CD4-positive, alpha-beta memory T cell (primary cell): ENCODE results near the gene SDCCAG8. TPM values are rescaled to one million over a fixed set of nuclear protein-coding genes. Genes with fewer than 3 reads are reported as not detected.

Source experiments
- CTCF ChIA-PET: fragments of 350-600 bp; sonication (Branson Sonifier 250); formaldehyde crosslinking; loops from one replicate; lab custom pipeline; 2021; ENCODE audit warnings: inconsistent platforms; ENCODE audit not compliant: partially characterized antibody; lab: Charles Lee
- POLR2A ChIA-PET: fragments of 350-600 bp; sonication (Branson Sonifier 250); formaldehyde crosslinking; loops from one replicate; lab custom pipeline; 2021; ENCODE audit not compliant: partially characterized antibody; lab: Charles Lee
- DNase-seq, 5 donors: peaks; one replicate each; pipeline versions ENCODE4 v3.0.0 to v3.0.0-alpha.2; 2020 to 2022; ENCODE audit warnings: mixed read lengths in 1 of 5
- H3K27ac ChIP-seq: one replicate; pipeline ENCODE4 v1.7.0; 2013; ENCODE audit warnings: low read depth, low read length
- H3K27me3 ChIP-seq: 2 replicates; pipeline ENCODE4 v1.7.0; 2013; ENCODE audit warnings: mild to moderate bottlenecking, low read length, moderate library complexity; ENCODE audit not compliant: insufficient read depth
- H3K36me3 ChIP-seq: 2 replicates; pipeline ENCODE4 v1.7.0; 2013; ENCODE audit warnings: mild to moderate bottlenecking, low read length, moderate library complexity; ENCODE audit not compliant: insufficient read depth
- H3K4me1 ChIP-seq: 2 replicates; pipeline ENCODE4 v1.7.0; 2013; ENCODE audit warnings: mild to moderate bottlenecking, low read length, moderate library complexity; ENCODE audit not compliant: insufficient read depth
- H3K4me3 ChIP-seq, 2 donors: one replicate each; pipeline ENCODE4 v1.7.0; 2013; ENCODE audit warnings: low read length in 2 of 2, mild to moderate bottlenecking in 1 of 2
- H3K9me3 ChIP-seq, 2 donors: one replicate each; pipeline ENCODE4 v1.7.0; 2013; ENCODE audit warnings: low read length in 2 of 2, control low read depth in 1 of 2; ENCODE audit not compliant: control insufficient read depth in 1 of 2
- H3K27ac Mint-ChIP-seq, 7 donors: one replicate each; pipeline ENCODE4 v1.8.0; 2020 to 2021; ENCODE audit warnings: mixed read lengths in 7 of 7, mild to moderate bottlenecking in 6 of 7, inconsistent platforms in 3 of 7, moderate library complexity in 3 of 7
- H3K27me3 Mint-ChIP-seq, 2 donors: one replicate each; pipeline ENCODE4 v1.8.0; 2020 to 2021; ENCODE audit warnings: mixed read lengths in 2 of 2
- H3K36me3 Mint-ChIP-seq, 2 donors: one replicate each; pipeline ENCODE4 v1.8.0; 2020 to 2021; ENCODE audit warnings: mixed read lengths in 2 of 2, inconsistent platforms in 1 of 2, mild to moderate bottlenecking in 1 of 2
- H3K4me1 Mint-ChIP-seq, 4 donors: one replicate each; pipeline ENCODE4 v1.8.0; 2020 to 2021; ENCODE audit warnings: mixed read lengths in 4 of 4, mild to moderate bottlenecking in 1 of 4
- H3K4me3 Mint-ChIP-seq, 8 donors: one replicate each; pipeline ENCODE4 v1.8.0; 2020 to 2021; ENCODE audit warnings: mixed read lengths in 8 of 8, mild to moderate bottlenecking in 7 of 8, moderate library complexity in 6 of 8, inconsistent platforms in 3 of 8
- H3K9me3 Mint-ChIP-seq, 8 donors: one replicate each; pipeline ENCODE4 v1.8.0; 2020 to 2021; ENCODE audit warnings: mixed read lengths in 8 of 8, mild to moderate bottlenecking in 5 of 8, inconsistent platforms in 3 of 8, moderate library complexity in 1 of 8
- intact Hi-C: fragments of 100-400 bp; cut with micrococcal nuclease; formaldehyde crosslinking; loops from one replicate; pipeline ENCODE4 v1.15.1; 2023
- polyA plus RNA-seq, 2 donors: library from polyadenylated mRNA; unstranded; fragments of 300-500 nt; fragmentation: Illumina TruSeq; gene quantifications; one replicate each; pipeline ENCODE4 v1.2.3, GENCODE V29; 2021
- total RNA-seq, 2 experiments: library from RNA; stranded (reverse); gene quantifications; one replicate each; pipeline ENCODE4 v1.2.3, GENCODE V29; 2021

The SDCCAG8 gene
- total and polyA plus RNA-seq, 4 experiments from 2014 or later, result 19.0 to 35.7 (median 27.7) TPM

- Mint-ChIP-seq H3K36me3 (peaks cover 0 to 11% of the 10 kb centered on the region in 2 donors), H3K9me3 (no peaks in the 10 kb centered on the region), H3K4me1 (peaks cover 14 to 28% (median 21%) of the 10 kb centered on the region in 4 donors), H3K27me3 (no peaks in the 10 kb centered on the region), H3K4me3 (no peak overlapping the region), H3K27ac (peak overlapping the region in 1 of 7 donors; percentile 70)
- Histone ChIP-seq H3K27ac (no peak overlapping the region), H3K4me3 (no peak overlapping the region), H3K36me3 (no peaks in the 10 kb centered on the region), H3K9me3 (no peaks in the 10 kb centered on the region), H3K4me1 (peaks cover 14% of the 10 kb centered on the region), H3K27me3 (no peaks in the 10 kb centered on the region)
- DNase-seq, result no peak
- intact Hi-C loops, result no loop called here
- POLR2A ChIA-PET, result no interaction called here
- CTCF ChIA-PET, result no interaction called here
These were observed 5.5 kb downstream of the SDCCAG8 start for GRCh38 chr1:243261390-243261789.

- ChIA-PET POLR2A (no interaction called here), CTCF (no interaction called here)
- no peak for DNase-seq
- Mint-ChIP-seq H3K27me3 (no peaks in the 10 kb centered on the region), H3K4me3 (no peak overlapping the region), H3K9me3 (no peaks in the 10 kb centered on the region), H3K36me3 (peaks cover 4 to 17% of the 10 kb centered on the region in 2 donors), H3K27ac (no peak overlapping the region), H3K4me1 (peaks cover 17 to 24% (median 22%) of the 10 kb centered on the region in 4 donors)
- H3K36me3 ChIP-seq, result no peaks in the 10 kb centered on the region
- H3K4me3 ChIP-seq, result no peak overlapping the region
- H3K27me3 ChIP-seq, result no peaks in the 10 kb centered on the region
- no peak overlapping the region for H3K27ac ChIP-seq
- H3K4me1 ChIP-seq, result no peaks in the 10 kb centered on the region
- intact Hi-C loops, result no loop called here
- no peaks in the 10 kb centered on the region for H3K9me3 ChIP-seq
These were observed 8.9 kb downstream of the SDCCAG8 start for GRCh38 chr1:243264717-243265116.

GRCh38 chr1:243266231-243266630, 10.4 kb downstream of the SDCCAG8 start:
- H3K27me3 Mint-ChIP-seq, result no peaks in the 10 kb centered on the region
- DNase-seq, result no peak
- no peak overlapping the region for H3K27ac ChIP-seq
- H3K9me3 Mint-ChIP-seq, result no peaks in the 10 kb centered on the region
- no peaks in the 10 kb centered on the region for H3K27me3 ChIP-seq
- intact Hi-C loops, result no loop called here
- no peaks in the 10 kb centered on the region for H3K9me3 ChIP-seq
- H3K36me3 ChIP-seq, result no peaks in the 10 kb centered on the region
- no peak overlapping the region for H3K4me3 ChIP-seq
- no peak overlapping the region for H3K4me3 Mint-ChIP-seq
- H3K36me3 Mint-ChIP-seq, result peaks cover 13 to 19% of the 10 kb centered on the region in 2 donors
- ChIA-PET POLR2A (no interaction called here), CTCF (no interaction called here)
- peaks cover 14 to 18% (median 15%) of the 10 kb centered on the region in 4 donors for H3K4me1 Mint-ChIP-seq
- no peak overlapping the region for H3K27ac Mint-ChIP-seq
- no peaks in the 10 kb centered on the region for H3K4me1 ChIP-seq

- H3K4me3 Mint-ChIP-seq, result no peak overlapping the region
- Histone ChIP-seq H3K9me3 (no peaks in the 10 kb centered on the region), H3K27ac (no peak overlapping the region), H3K4me3 (no peak overlapping the region), H3K36me3 (no peaks in the 10 kb centered on the region), H3K4me1 (no peaks in the 10 kb centered on the region), H3K27me3 (no peaks in the 10 kb centered on the region)
- no peak for DNase-seq
- no peaks in the 10 kb centered on the region for H3K9me3 Mint-ChIP-seq
- peaks cover 17 to 18% of the 10 kb centered on the region in 2 donors for H3K36me3 Mint-ChIP-seq
- ChIA-PET CTCF (no interaction called here), POLR2A (no interaction called here)
- H3K27ac Mint-ChIP-seq, result peak overlapping the region in 1 of 7 donors; percentile 25
- no peaks in the 10 kb centered on the region for H3K27me3 Mint-ChIP-seq
- peaks cover 13 to 17% (median 15%) of the 10 kb centered on the region in 4 donors for H3K4me1 Mint-ChIP-seq
- intact Hi-C loops, result no loop called here
These were observed 11.6 kb downstream of the SDCCAG8 start for GRCh38 chr1:243267471-243267880.

- ChIA-PET CTCF (no interaction called here), POLR2A (interaction anchor here (1.0 kb wide), 1 partner anchor 13 kb away, joined by 3 read pairs; the partner anchor contains the start of gene CEP170)
- H3K27ac Mint-ChIP-seq, result peak overlapping the region in 1 of 7 donors; percentile 36
- H3K4me1 ChIP-seq, result no peaks in the 10 kb centered on the region
- H3K4me1 Mint-ChIP-seq, result peaks cover 12 to 16% (median 14%) of the 10 kb centered on the region in 4 donors
- H3K27ac ChIP-seq, result no peak overlapping the region
- H3K9me3 ChIP-seq, result no peaks in the 10 kb centered on the region
- no peak overlapping the region for H3K4me3 ChIP-seq
- no peak for DNase-seq
- H3K4me3 Mint-ChIP-seq, result no peak overlapping the region
- H3K27me3 Mint-ChIP-seq, result no peaks in the 10 kb centered on the region
- H3K27me3 ChIP-seq, result no peaks in the 10 kb centered on the region
- H3K9me3 Mint-ChIP-seq, result no peaks in the 10 kb centered on the region
- H3K36me3 Mint-ChIP-seq, result peaks cover 17 to 18% of the 10 kb centered on the region in 2 donors
- intact Hi-C loops, result no loop called here
- no peaks in the 10 kb centered on the region for H3K36me3 ChIP-seq
These were observed 12.2 kb downstream of the SDCCAG8 start for GRCh38 chr1:243267914-243268653.

GRCh38 chr1:243268751-243269460, 13.1 kb downstream of the SDCCAG8 start:
- Mint-ChIP-seq H3K4me1 (peaks cover 5 to 14% (median 13%) of the 10 kb centered on the region in 4 donors), H3K36me3 (peaks cover 23 to 25% of the 10 kb centered on the region in 2 donors), H3K4me3 (no peak overlapping the region), H3K9me3 (no peaks in the 10 kb centered on the region), H3K27me3 (no peaks in the 10 kb centered on the region), H3K27ac (peak overlapping the region in 2 of 7 donors; percentile 36 to 55)
- Histone ChIP-seq H3K36me3 (no peaks in the 10 kb centered on the region), H3K4me3 (no peak overlapping the region), H3K4me1 (no peaks in the 10 kb centered on the region), H3K27me3 (no peaks in the 10 kb centered on the region), H3K27ac (no peak overlapping the region), H3K9me3 (no peaks in the 10 kb centered on the region)
- CTCF ChIA-PET, result no interaction called here
- POLR2A ChIA-PET, result interaction anchor here (1.0 kb wide), 1 partner anchor 14 kb away, joined by 3 read pairs; the partner anchor contains the start of gene CEP170
- intact Hi-C loops, result no loop called here
- no peak for DNase-seq

- H3K27me3 ChIP-seq, result no peaks in the 10 kb centered on the region
- no peak for DNase-seq
- no peak overlapping the region for H3K27ac ChIP-seq
- no peaks in the 10 kb centered on the region for H3K27me3 Mint-ChIP-seq
- no peak overlapping the region for H3K27ac Mint-ChIP-seq
- H3K4me1 ChIP-seq, result no peaks in the 10 kb centered on the region
- intact Hi-C loops, result no loop called here
- H3K36me3 ChIP-seq, result no peaks in the 10 kb centered on the region
- H3K4me1 Mint-ChIP-seq, result peaks cover 5 to 14% (median 11%) of the 10 kb centered on the region in 4 donors
- peaks cover 26 to 27% of the 10 kb centered on the region in 2 donors for H3K36me3 Mint-ChIP-seq
- H3K9me3 ChIP-seq, result no peaks in the 10 kb centered on the region
- ChIA-PET CTCF (no interaction called here), POLR2A (no interaction called here)
- no peaks in the 10 kb centered on the region for H3K9me3 Mint-ChIP-seq
- no peak overlapping the region for H3K4me3 ChIP-seq
- no peak overlapping the region for H3K4me3 Mint-ChIP-seq
These were observed 13.6 kb downstream of the SDCCAG8 start for GRCh38 chr1:243269461-243269801.
